T-helper 17 cell (primary cell): ENCODE data around the gene EXOC2. TPM values are rescaled to one million over a fixed set of nuclear protein-coding genes. Genes with fewer than 3 reads are reported as not detected.

Experiments
- ATAC-seq: fragments of 150-1000 bp; cut with Tn5 transposase; 2 replicates; pipeline ENCODE4 v1.10.0; 2021; ENCODE audit warnings: mild to moderate bottlenecking, moderate library complexity
- DNase-seq, 3 donors: peaks; one replicate each; pipeline versions ENCODE4 v3.0.0 to v3.0.0-alpha.2; 2020 to 2021
- H3K9me3 ChIP-seq: one replicate; pipeline ENCODE4 v1.7.0; 2013; ENCODE audit warnings: low read length, mild to moderate bottlenecking; ENCODE audit not compliant: control insufficient read depth, poor library complexity, severe bottlenecking
- H3K27ac Mint-ChIP-seq: one replicate; pipeline ENCODE4 v1.8.0; 2022; ENCODE audit warnings: mild to moderate bottlenecking, moderate library complexity, mixed read lengths
- H3K27me3 Mint-ChIP-seq: one replicate; pipeline ENCODE4 v1.8.0; 2022; ENCODE audit warnings: mixed read lengths
- H3K36me3 Mint-ChIP-seq: one replicate; pipeline ENCODE4 v1.8.0; 2022; ENCODE audit warnings: low read depth, mixed read lengths
- H3K4me1 Mint-ChIP-seq: one replicate; pipeline ENCODE4 v1.8.0; 2022; ENCODE audit warnings: mild to moderate bottlenecking, mixed read lengths
- H3K4me3 Mint-ChIP-seq: one replicate; pipeline ENCODE4 v1.8.0; 2022; ENCODE audit warnings: mild to moderate bottlenecking, moderate library complexity, mixed read lengths
- total RNA-seq, 4 donors: library from RNA in 2 of 4; stranded (reverse) in 2 of 4; gene quantifications; one replicate each; pipeline ENCODE4 v1.2.3 and lab custom pipeline; 2022 to 2026

The EXOC2 gene
- total RNA-seq, 2 donors from 2014 or later: 30.7 to 30.9 TPM

DNA sequence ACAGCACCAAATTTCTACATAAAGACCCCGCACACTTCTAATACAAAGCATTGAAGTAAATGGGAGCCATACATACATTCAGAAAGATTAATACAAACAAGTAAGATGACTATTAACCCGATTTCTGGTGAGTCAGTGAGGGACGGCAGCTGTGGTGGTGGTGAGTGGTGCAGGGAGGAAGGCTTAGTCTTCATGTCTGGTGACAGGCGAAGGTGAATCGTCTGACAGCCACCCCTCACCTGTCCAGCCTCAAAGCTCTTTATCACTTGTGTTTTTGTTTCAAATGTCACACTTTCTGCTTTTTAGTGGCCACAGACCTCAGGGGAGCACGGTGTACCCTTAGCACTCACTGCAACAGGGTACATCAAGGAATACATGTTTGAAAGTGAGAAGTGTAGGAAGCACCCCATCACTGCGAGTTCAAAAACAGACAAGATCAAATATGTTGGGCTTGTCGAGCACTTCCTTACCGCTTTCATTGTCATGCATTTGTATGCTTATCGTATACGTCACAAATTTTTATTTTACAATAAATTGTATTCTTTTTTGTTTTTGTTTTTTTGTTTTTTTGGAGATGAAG lies 237.8 kb downstream of the EXOC2 start:
- DNase-seq (no peak), ATAC-seq (no peak)
- Mint-ChIP-seq H3K27ac (no peak overlapping the region), H3K4me3 (no peak overlapping the region), H3K36me3 (no peaks in the 10 kb centered on the region), H3K4me1 (peaks cover 2% of the 10 kb centered on the region), H3K27me3 (no peaks in the 10 kb centered on the region)
- no peaks in the 10 kb centered on the region for H3K9me3 ChIP-seq

DNA sequence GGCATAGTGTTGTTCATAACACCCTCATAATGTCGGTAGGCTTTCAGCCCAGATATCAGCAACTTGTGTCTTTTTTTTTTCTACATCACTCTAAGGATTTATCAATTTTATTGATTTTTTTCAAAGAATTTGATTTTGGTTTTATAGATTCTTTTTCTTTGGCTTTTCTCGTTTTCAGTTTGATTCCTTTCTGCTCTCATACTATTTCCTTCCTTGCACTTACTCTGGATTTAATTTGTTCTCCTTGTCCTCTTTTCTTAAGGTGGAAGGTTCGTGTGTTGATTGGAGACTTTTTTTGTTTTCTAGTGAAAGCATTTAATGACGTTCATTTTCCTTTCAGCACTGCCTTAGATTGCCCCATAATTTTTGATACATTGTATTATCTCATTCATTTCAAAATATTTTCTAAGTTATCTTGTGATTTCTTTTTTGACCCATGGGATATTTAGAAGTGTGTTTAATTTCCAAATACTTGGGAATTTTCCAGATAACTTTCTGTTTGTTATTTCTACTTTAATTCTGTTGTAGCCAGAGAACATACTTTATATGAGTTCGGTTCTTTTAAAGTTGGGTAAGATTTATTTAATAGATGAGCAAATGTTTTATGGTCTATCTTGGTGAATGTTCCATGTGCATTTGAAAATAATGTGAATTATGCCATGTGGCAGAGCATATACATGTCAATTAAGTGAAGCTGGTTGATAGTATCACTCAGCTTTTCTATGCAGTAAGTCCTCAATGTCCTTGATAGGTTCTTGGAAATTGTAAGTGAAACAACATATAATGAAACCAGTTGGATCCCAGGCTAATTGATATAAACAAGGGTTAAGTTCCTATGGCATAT lies 238.6 kb downstream of the EXOC2 start:
- H3K4me1 Mint-ChIP-seq: peaks cover 2% of the 10 kb centered on the region
- no peak overlapping the region for H3K27ac Mint-ChIP-seq

DNA sequence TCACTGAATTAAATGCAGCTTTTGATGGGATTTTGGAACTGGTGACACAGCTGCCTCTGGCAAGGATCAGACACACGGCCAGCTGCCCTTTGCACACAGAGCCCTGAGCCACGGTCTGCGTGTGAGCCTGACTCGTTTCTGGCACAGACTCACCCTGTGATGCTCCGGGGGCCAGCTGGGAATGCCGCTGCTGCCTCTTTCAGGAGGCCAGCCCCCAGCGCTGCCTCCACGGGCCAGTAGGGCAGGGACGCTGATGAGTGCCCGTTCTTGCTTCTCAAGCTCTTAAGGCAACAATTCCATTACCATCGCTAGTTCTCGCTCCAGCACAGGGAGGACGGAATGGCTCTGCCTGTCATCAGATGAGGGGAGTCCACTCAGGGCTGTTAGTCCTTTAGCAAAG lies 239.8 kb downstream of the EXOC2 start:
- no peak overlapping the region for H3K27ac Mint-ChIP-seq
- H3K4me3 Mint-ChIP-seq: no peak overlapping the region
- peaks cover 8% of the 10 kb centered on the region for H3K4me1 Mint-ChIP-seq
- ATAC-seq (no peak), DNase-seq (no peak)
- no peaks in the 10 kb centered on the region for H3K36me3 Mint-ChIP-seq
- H3K9me3 ChIP-seq: no peaks in the 10 kb centered on the region
- no peaks in the 10 kb centered on the region for H3K27me3 Mint-ChIP-seq

More for the DNA sequence above, 238.6 kb downstream of the EXOC2 start:
- Mint-ChIP-seq H3K27me3 (no peaks in the 10 kb centered on the region), H3K4me3 (no peak overlapping the region), H3K36me3 (no peaks in the 10 kb centered on the region)
- H3K9me3 ChIP-seq: no peaks in the 10 kb centered on the region
- ATAC-seq: no peak
- DNase-seq: no peak

DNA sequence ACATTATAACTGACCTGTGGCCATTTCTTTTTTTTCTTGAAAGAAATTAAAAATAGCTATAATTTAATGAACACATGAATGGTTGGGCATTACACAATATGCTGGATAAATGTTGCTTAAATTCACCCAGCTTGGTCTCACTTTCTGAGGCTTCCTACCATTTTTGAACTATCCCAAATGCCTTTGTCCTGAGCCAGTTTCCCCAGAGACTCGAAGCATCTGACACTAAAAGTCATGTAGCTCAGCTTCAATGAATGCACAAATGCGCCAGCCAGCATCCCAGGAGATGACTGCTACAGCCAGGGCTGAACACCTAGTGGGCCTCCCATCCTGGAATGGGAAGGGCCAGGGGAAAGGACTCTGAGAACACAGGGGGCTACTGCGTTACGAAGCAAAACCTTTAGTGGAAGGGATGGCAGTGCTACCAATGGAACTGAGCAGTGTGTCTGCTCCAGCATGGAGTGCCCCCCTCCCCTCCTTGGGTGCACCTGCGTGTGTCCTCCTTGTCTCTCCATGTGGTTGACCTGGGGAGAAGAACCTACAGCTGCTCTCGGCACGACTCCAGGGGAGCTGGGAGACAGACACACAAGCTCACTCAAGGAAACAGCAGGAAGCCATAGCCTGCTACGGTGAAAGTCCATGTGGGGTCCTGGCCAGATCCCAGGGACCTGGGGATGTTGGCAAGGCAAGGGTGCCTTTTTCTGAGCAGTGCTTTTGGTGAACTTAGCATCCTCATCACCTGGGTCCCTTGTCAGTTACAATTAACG lies 240.5 kb downstream of the EXOC2 start:
- Mint-ChIP-seq H3K36me3 (no peaks in the 10 kb centered on the region), H3K27ac (no peak overlapping the region), H3K4me1 (peaks cover 11% of the 10 kb centered on the region), H3K27me3 (no peaks in the 10 kb centered on the region), H3K4me3 (no peak overlapping the region)
- DNase-seq (no peak), ATAC-seq (no peak)
- H3K9me3 ChIP-seq: no peaks in the 10 kb centered on the region

DNA sequence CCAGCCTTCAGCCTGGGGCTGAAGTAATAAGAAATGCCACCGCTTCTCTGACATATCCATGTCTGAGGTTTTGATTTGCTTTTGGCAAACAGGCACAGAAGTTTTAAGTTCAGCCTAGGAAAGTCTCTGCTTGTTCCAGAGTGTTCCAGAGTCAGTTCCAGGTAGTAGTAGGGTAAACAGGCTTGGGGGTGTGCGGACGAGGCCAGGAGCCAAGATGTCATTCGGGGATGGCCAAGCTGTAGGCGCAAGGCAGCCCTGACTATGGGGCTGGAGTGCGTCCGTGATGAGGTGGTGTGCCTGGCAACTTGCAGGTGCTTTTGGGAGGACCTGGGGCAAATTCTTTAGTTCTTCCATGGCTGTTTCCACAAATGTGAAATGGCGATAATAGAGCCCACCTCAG lies 241.1 kb downstream of the EXOC2 start:
- Mint-ChIP-seq H3K4me1 (peaks cover 13% of the 10 kb centered on the region), H3K36me3 (no peaks in the 10 kb centered on the region), H3K27ac (no peak overlapping the region), H3K27me3 (no peaks in the 10 kb centered on the region), H3K4me3 (no peak overlapping the region)
- H3K9me3 ChIP-seq: no peaks in the 10 kb centered on the region
- ATAC-seq (no peak), DNase-seq (no peak)

DNA sequence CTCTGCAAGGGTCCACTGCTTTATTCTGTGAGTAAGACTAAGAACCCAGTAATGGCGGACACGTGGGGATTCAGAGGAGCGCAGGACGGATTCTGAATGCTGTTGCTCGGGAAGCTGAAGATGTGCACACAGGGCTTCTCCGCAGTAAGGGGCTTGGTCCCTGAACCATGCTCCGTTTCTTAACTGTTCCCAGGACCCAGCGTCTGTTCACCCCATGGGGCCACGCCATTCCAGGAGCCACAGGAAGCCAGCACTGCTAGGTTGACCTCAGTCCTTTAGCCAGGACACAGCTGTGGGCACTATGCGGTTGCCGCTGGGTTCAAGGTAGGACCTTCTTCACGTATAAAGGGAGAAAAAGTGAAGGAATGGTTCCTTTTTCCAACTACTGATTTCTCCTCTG lies 241.6 kb downstream of the EXOC2 start:
- H3K4me1 Mint-ChIP-seq: peaks cover 18% of the 10 kb centered on the region
- H3K4me3 Mint-ChIP-seq: no peak overlapping the region
- DNase-seq (no peak), ATAC-seq (no peak)
- H3K27me3 Mint-ChIP-seq: no peaks in the 10 kb centered on the region
- H3K9me3 ChIP-seq: no peaks in the 10 kb centered on the region
- no peaks in the 10 kb centered on the region for H3K36me3 Mint-ChIP-seq
- no peak overlapping the region for H3K27ac Mint-ChIP-seq

DNA sequence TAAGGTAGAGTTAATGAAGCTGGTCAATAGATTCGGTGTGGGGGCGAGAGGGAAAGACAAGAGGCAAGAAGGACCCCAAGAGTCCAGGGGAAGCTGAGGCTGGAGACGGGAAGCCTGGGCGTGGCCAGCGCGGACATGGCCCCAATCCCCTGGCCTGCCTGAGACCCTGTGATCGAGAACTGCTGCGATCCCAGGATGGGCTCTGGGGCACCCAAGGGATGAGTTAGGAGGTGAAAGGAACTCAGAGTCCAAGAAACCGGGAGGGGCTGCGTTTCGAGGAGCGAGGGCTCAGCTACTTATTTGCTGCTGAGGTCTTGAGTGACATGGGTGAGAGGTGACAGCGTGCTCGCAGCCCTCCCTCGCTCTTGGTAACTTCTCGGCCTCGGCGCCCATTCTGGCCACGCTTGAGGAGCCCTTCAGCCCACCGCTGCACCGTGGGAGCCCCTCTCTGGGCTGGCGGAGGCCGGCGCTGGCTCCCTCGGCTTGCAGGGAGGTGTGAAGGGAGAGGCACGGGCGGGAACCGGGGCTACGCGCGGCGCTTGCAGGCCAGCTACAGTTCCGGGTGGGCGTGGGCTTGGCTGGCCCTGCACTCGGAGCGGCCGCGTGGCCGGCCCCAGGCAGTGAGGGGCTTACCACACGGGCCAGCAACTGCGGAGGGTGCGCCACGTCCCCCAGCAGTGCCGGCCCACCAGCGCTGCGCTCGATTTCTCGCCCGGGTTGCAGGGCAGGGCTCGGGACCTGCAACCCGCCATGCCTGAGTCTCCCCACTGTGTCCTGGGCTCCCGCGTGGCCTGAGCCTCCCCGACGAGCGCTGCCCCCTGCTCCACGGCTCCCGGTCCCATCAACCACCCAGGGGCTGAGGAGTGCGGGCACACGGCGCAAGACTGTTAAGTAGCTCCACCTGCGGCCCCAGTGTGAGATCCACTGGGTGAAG lies 243.2 kb downstream of the EXOC2 start:
- H3K9me3 ChIP-seq: no peaks in the 10 kb centered on the region
- no peaks in the 10 kb centered on the region for H3K27me3 Mint-ChIP-seq
- DNase-seq: no peak
- no peak overlapping the region for H3K4me3 Mint-ChIP-seq
- H3K27ac Mint-ChIP-seq: peak overlapping the region; percentile 56
- no peaks in the 10 kb centered on the region for H3K36me3 Mint-ChIP-seq
- ATAC-seq: no peak
- peaks cover 34% of the 10 kb centered on the region for H3K4me1 Mint-ChIP-seq

DNA sequence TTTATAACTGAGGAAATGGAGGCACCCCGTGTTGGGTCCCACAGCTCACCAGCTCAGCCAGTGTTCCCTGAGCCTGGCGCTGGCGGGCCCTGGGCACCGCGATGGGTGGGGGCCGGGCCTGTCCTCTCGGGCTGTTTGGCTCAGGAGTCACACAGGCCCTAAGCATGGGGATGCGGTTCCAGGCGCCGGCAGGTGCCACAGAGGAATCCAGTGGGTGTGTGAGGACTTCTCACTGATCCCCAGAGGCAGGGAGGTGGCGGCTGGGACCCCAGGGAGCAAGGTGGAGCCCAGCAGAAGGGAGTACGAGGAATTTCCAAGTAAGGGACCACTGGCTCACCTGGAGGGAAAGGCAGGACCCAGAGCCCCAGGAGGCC lies 243.9 kb downstream of the EXOC2 start:
- H3K36me3 Mint-ChIP-seq: no peaks in the 10 kb centered on the region
- no peak for DNase-seq
- no peaks in the 10 kb centered on the region for H3K9me3 ChIP-seq
- H3K27me3 Mint-ChIP-seq: no peaks in the 10 kb centered on the region
- no peak for ATAC-seq
- H3K27ac Mint-ChIP-seq: peak overlapping the region; percentile 56
- peaks cover 37% of the 10 kb centered on the region for H3K4me1 Mint-ChIP-seq
- H3K4me3 Mint-ChIP-seq: no peak overlapping the region

DNA sequence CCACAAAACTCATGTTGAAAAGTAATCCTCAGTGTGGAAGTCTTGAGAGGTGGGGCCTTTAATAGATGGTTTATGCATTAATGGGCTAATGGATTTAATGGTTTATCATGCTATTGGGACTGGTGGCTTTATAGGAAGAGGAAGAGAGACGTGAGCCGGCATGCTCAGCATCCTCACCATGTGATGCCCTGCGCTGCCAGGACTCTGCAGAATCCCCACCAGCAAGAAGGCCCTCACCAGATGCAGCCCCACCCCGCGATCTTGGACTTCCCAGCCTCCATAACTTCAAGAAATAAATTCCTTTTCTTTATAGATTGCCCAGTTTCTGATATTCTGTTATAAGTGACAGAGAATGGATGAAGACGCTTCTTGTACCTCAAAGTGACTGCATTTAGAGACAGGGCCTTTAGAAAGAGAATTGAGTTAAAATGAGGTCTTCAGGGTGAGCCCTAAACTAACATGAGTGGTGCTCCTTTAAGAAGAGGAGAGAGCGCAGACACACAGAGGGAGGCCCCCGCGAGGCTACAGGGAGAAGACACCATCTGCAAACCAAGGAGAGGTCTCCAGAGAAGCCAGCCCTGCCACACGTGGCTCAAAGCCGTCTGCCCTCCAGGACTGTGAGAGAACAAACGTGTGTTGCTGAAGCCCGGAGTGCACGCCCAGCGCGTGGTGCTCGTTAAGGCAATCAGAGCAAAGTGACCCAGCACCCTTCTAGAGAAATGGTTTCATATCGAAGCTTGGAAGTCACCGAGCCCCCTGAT lies 244.5 kb downstream of the EXOC2 start:
- no peak for ATAC-seq
- DNase-seq: no peak
- H3K27ac Mint-ChIP-seq: peak overlapping the region; percentile 92
- H3K4me3 Mint-ChIP-seq: peak overlapping the region; percentile 84
- H3K27me3 Mint-ChIP-seq: no peaks in the 10 kb centered on the region
- no peaks in the 10 kb centered on the region for H3K9me3 ChIP-seq
- H3K36me3 Mint-ChIP-seq: no peaks in the 10 kb centered on the region
- H3K4me1 Mint-ChIP-seq: peaks cover 41% of the 10 kb centered on the region

DNA sequence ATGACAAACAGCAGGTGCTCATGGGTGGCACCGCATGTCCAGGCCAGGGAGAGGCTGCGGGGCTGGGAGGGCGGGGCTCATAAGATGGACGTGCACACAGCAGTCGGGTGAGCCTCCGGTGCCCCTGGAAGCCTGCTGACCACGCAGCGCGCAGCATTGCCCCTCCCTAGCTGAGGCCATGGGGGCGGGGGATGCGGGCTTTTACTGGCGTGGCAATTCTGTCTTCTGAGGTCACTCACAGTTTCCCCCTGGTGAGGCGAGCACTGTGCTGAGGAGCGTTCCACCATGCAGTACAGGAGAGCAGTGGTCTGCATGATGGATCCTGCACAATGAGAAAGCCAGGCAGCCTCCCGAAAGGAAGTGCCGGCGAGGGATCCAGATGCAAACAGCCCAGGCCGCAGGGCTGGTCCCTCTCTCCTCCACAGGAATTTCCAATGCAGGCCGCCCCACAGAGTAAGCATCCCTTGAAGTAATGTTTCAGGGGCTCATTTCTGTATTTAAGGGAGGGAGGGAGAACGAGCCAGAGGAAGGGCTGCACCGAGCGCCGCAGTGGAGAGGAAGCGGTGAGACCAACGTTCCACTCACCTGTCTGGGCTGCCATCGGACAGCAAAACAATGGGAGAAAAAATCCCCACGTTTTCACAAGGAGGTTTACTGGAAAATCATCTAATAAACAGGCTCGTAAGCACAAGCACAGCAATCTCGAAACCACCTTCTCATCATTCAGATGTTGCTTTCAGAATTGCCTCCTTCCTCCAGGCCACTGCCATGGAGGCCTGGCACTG lies 245.4 kb downstream of the EXOC2 start:
- ATAC-seq: no peak
- Mint-ChIP-seq H3K36me3 (no peaks in the 10 kb centered on the region), H3K27ac (peak overlapping the region; percentile 92), H3K4me1 (peaks cover 43% of the 10 kb centered on the region), H3K27me3 (no peaks in the 10 kb centered on the region), H3K4me3 (peak overlapping the region; percentile 84)
- no peak for DNase-seq
- H3K9me3 ChIP-seq: no peaks in the 10 kb centered on the region

DNA sequence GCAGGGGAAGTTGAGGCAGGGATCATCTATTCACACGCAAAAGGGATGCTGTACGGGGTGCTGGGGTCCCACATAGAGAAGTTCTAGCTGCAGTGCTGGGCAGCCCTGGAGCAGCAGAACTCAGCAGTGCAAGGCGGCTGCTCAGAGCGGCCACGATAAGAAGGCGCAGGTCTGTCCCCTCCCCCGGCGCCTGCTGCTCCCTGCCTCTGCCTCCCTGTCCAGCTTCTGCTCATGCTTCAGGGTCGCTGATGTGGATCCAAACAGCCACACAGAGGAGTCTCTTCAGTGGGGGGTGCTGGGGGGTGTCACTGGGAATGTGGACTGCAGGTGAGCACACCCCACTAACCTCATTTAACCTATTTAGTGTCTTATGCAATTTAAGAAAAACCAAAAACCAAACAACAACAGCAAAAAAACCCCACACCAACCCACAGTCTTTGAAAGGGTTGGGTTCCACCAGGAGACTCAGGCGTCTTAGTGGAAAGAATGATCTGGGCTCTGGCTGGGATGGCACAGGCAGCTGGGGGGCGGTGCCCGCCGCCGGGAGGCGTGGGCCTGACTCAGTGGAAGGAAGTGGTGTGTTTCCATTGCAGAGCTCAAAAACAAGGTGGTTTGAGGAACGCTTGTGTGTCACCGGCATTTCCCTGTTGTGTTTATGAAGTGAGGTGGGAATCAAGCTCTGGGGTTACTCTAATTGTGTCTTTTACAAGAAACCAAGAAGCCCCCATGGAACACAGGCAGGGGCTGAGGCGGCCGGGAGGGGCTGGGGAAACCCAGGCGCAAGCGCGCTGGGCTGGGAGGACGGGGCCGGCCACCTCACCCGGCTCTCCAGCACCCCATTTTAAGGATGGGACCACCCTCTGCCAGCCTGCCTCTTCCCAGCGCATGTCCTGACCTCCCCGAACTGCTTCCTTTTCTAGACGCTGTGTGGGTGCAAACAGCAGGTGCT lies 246.2 kb downstream of the EXOC2 start:
- DNase-seq: peak; percentile 56 to 80 (median 66)
- ATAC-seq: peak; percentile 84
- Mint-ChIP-seq H3K27me3 (no peaks in the 10 kb centered on the region), H3K36me3 (no peaks in the 10 kb centered on the region), H3K27ac (peak overlapping the region; percentile 92), H3K4me1 (peaks cover 43% of the 10 kb centered on the region), H3K4me3 (peak overlapping the region; percentile 84)
- no peaks in the 10 kb centered on the region for H3K9me3 ChIP-seq
